OCI-LY1 (cell line): ENCODE measurements around the gene RERE.

ENCODE experiments used
- H2AFZ ChIP-seq: fragments of 200-600 bp; sonication (generic), shearing (Covaris generic); 2 replicates; pipeline ENCODE4 v1.6.0; 2014; ENCODE audit warnings: antibody characterized with exemption, mild to moderate bottlenecking, low read length
- H3F3A ChIP-seq: fragments of 200-600 bp; sonication (generic), shearing (Covaris generic); 2 replicates; pipeline ENCODE4 v1.6.0; 2014; ENCODE audit warnings: mild to moderate bottlenecking, antibody characterized with exemption, low read length, moderate library complexity; ENCODE audit not compliant: insufficient read depth
- H3K27ac ChIP-seq: fragments of 200-600 bp; sonication (generic); 2 replicates; pipeline ENCODE4 v1.5.1; 2014; ENCODE audit warnings: low read length, mixed run types, mild to moderate bottlenecking, low read depth; ENCODE audit not compliant: poor library complexity, severe bottlenecking
- H3K27me3 ChIP-seq: fragments of 200-600 bp; sonication (generic); 2 replicates; pipeline ENCODE4 v1.6.0; 2014; ENCODE audit warnings: antibody characterized with exemption, mild to moderate bottlenecking, low read length, moderate library complexity; ENCODE audit not compliant: insufficient read depth
- H3K36me3 ChIP-seq: fragments of 200-600 bp; sonication (generic); 2 replicates; pipeline ENCODE4 v1.6.1; 2014; ENCODE audit warnings: mild to moderate bottlenecking, antibody characterized with exemption, low read length, moderate library complexity, mixed read lengths; ENCODE audit not compliant: insufficient read depth
- H3K4me1 ChIP-seq: fragments of 200-600 bp; sonication (generic); 2 replicates; pipeline ENCODE4 v1.5.1; 2014; ENCODE audit warnings: mild to moderate bottlenecking, low read length, moderate library complexity; ENCODE audit not compliant: insufficient read depth, severe bottlenecking
- H3K4me2 ChIP-seq: fragments of 200-600 bp; sonication (generic), shearing (Covaris generic); 2 replicates; pipeline ENCODE4 v1.6.1; 2014; ENCODE audit warnings: low read length
- H3K4me3 ChIP-seq: fragments of 200-600 bp; sonication (generic); 2 replicates; pipeline ENCODE4 v1.5.1; 2014; ENCODE audit warnings: low read length, low read depth, mild to moderate bottlenecking, mixed read lengths; ENCODE audit not compliant: poor library complexity, severe bottlenecking
- H3K79me2 ChIP-seq: fragments of 200-600 bp; shearing (Covaris generic); 2 replicates; pipeline ENCODE4 v1.6.1; 2016; ENCODE audit warnings: mixed run types, low read length, mixed read lengths; ENCODE audit not compliant: insufficient read depth
- H3K9ac ChIP-seq: fragments of 200-600 bp; sonication (generic), shearing (Covaris generic); 2 replicates; pipeline ENCODE4 v1.6.1; 2014; ENCODE audit warnings: mild to moderate bottlenecking, low read length, mixed read lengths
- H3K9me2 ChIP-seq: fragments of 200-600 bp; sonication (generic), shearing (Covaris generic); 2 replicates; pipeline ENCODE4 v1.6.1; 2014; ENCODE audit warnings: low read depth, mild to moderate bottlenecking, low read length, mixed read lengths
- H3K9me3 ChIP-seq: fragments of 200-600 bp; shearing (Covaris generic); 2 replicates; pipeline ENCODE4 v1.6.1; 2014; ENCODE audit warnings: low read length, mixed read lengths
- H4K20me1 ChIP-seq: fragments of 200-600 bp; sonication (generic), shearing (Covaris generic); 2 replicates; pipeline ENCODE4 v1.6.0; 2016; ENCODE audit warnings: mild to moderate bottlenecking, low read length; ENCODE audit not compliant: insufficient read depth
- CTCF ChIP-seq: fragments of 200-600 bp; sonication (generic), shearing (Covaris generic); IDR thresholded peaks from 2 replicates; pipeline ENCODE4 v1.5.1; 2017; ENCODE audit warnings: mild to moderate bottlenecking, antibody characterized with exemption, low read length, moderate library complexity, mixed read lengths
- EZH2 ChIP-seq: fragments of 200-600 bp; sonication (generic), shearing (Covaris generic); IDR thresholded peaks from 2 replicates; pipeline ENCODE4 v1.8.0; 2017; ENCODE audit warnings: borderline replicate concordance, mixed run types, mild to moderate bottlenecking, antibody characterized with exemption, low read length, moderate library complexity, mixed read lengths

RERE gene

GRCh38 chr1:8384088-8384487 lies 433.4 kb downstream of the RERE start:
- Histone ChIP-seq H3K27ac (no peak overlapping the region), H3K79me2 (peaks cover 92% of the 10 kb centered on the region)

GRCh38 chr1:8382608-8383505 lies 434.6 kb downstream of the RERE start:
- Histone ChIP-seq H3K9me2 (no peaks in the 10 kb centered on the region), H4K20me1 (peaks cover 5% of the 10 kb centered on the region; the same call in 1 of the 2 replicates), H3K4me2 (no peak overlapping the region), H3K4me1 (peaks cover 4% of the 10 kb centered on the region), H3K27ac (no peak overlapping the region), H3K9me3 (no peaks in the 10 kb centered on the region), H2AFZ (no peak overlapping the region), H3F3A (no peaks in the 10 kb centered on the region), H3K36me3 (peaks cover 92% of the 10 kb centered on the region), H3K79me2 (peaks cover 95% of the 10 kb centered on the region), H3K9ac (no peak overlapping the region), H3K27me3 (no peaks in the 10 kb centered on the region), H3K4me3 (no peak overlapping the region)
- TF ChIP-seq EZH2 = no peak
- TF ChIP-seq CTCF = no peak

More at GRCh38 chr1:8384088-8384487, 433.4 kb downstream of the RERE start:
- H3K27me3 ChIP-seq = no peaks in the 10 kb centered on the region
- no peak overlapping the region for H3K4me3 ChIP-seq
- H3K4me2 ChIP-seq = no peak overlapping the region
- no peak for TF ChIP-seq EZH2
- TF ChIP-seq CTCF = no peak
- no peaks in the 10 kb centered on the region for H3K9me3 ChIP-seq
- H4K20me1 ChIP-seq = peaks cover 5% of the 10 kb centered on the region; the same call in 1 of the 2 replicates
- peaks cover 4% of the 10 kb centered on the region for H3K4me1 ChIP-seq
- peaks cover 90% of the 10 kb centered on the region for H3K36me3 ChIP-seq
- no peaks in the 10 kb centered on the region for H3K9me2 ChIP-seq
- no peak overlapping the region for H2AFZ ChIP-seq
- no peak overlapping the region for H3K9ac ChIP-seq
- no peaks in the 10 kb centered on the region for H3F3A ChIP-seq

- Histone ChIP-seq H3K4me2 (no peak overlapping the region), H3K4me3 (no peak overlapping the region), H3K9me3 (no peaks in the 10 kb centered on the region), H3K27ac (no peak overlapping the region), H2AFZ (no peak overlapping the region), H3K79me2 (peaks cover 95% of the 10 kb centered on the region), H4K20me1 (0 out of 2 replicates have a peak, but pooled peaks cover 3% of the 10 kb centered on the region), H3K27me3 (no peaks in the 10 kb centered on the region), H3K4me1 (no peaks in the 10 kb centered on the region), H3K36me3 (peaks cover 92% of the 10 kb centered on the region), H3K9ac (no peak overlapping the region), H3F3A (no peaks in the 10 kb centered on the region), H3K9me2 (no peaks in the 10 kb centered on the region)
- TF ChIP-seq EZH2 (no peak), CTCF (no peak)
Observed at GRCh38 chr1:8382051-8382505, 435.4 kb downstream of the RERE start.
